Ascending aorta (tissue), 2 donors: Measurements from ENCODE around the gene TTC34. TPM values are rescaled to one million over a fixed set of nuclear protein-coding genes. Genes with fewer than 3 reads are reported as not detected.

ENCODE experiments used
- DNase-seq, 2 donors: peaks; one replicate each; pipeline ENCODE4 v3.0.0-alpha.2; 2019; ENCODE audit warnings: low spot score in 2 of 2
- H3K27ac ChIP-seq, 2 donors: fragments of 200-600 bp; sonication (generic); one replicate each; pipeline ENCODE4 v1.5.1; 2016 to 2017; ENCODE audit warnings: mild to moderate bottlenecking in 1 of 2
- H3K27me3 ChIP-seq: fragments of 200-600 bp; sonication (generic); one replicate; pipeline ENCODE4 v1.5.1; 2017
- H3K36me3 ChIP-seq, 2 donors: fragments of 200-600 bp; sonication (generic); one replicate each; pipeline ENCODE4 v1.5.1; 2016
- H3K4me1 ChIP-seq, 2 donors: fragments of 200-600 bp; sonication (generic); one replicate each; pipeline ENCODE4 v1.5.1; 2016 to 2017; ENCODE audit warnings: mild to moderate bottlenecking in 1 of 2
- H3K4me3 ChIP-seq, 2 donors: fragments of 200-600 bp; sonication (generic); one replicate each; pipeline ENCODE4 v1.5.1; 2016 to 2017; ENCODE audit warnings: mild to moderate bottlenecking in 1 of 2
- H3K9me3 ChIP-seq, 2 donors: fragments of 200-600 bp; sonication (generic); one replicate each; pipeline ENCODE4 v1.5.1; 2016
- CTCF ChIP-seq, 3 experiments: fragments of 200-600 bp in 2 of 3; fragments of 450-650 bp in 1 of 3; sonication (generic) in 2 of 3; IDR thresholded peaks; one replicate each; pipeline ENCODE4 v1.5.1; 2016 to 2019; ENCODE audit warnings: antibody characterized with exemption in 3 of 3, mild to moderate bottlenecking in 1 of 3, moderate library complexity in 1 of 3
- intact Hi-C: fragments of 100-400 bp; cut with DNase I; formaldehyde crosslinking; loops from one replicate; pipeline ENCODE4 v1.15.1; 2023
- total RNA-seq: library from RNA; depleted of rRNA; stranded (reverse); fragments of >200 nt; gene quantifications from one replicate; pipeline ENCODE4 v1.1.0, GENCODE V29; 2016

The TTC34 gene
- total RNA-seq, 1 donor from 2014 or later = 0.75 TPM

- peak overlapping the region; percentile 74 to 86 for H3K4me3 ChIP-seq
- H3K27me3 ChIP-seq = no peaks in the 10 kb centered on the region
- H3K27ac ChIP-seq = no peak overlapping the region
- peaks cover under 1 to 3% of the 10 kb centered on the region in 2 donors for H3K9me3 ChIP-seq
- peaks cover 8 to 18% of the 10 kb centered on the region in 2 donors for H3K4me1 ChIP-seq
- no peak for TF ChIP-seq CTCF (IDR thresholded peaks at IDR 0.05)
- peak in 1 of 2 donors; percentile 60 for DNase-seq
- intact Hi-C loops = loop anchor here (2.0 kb wide), 3 partner anchors 55 to 229 kb away; partner anchors contain the start of genes PANK4, PEX10 and PRXL2B
- no peaks in the 10 kb centered on the region for H3K36me3 ChIP-seq
These were observed 159.9 kb downstream of the TTC34 start for GRCh38 chr1:2641381-2642130.

GRCh38 chr1:2640626-2641025 lies 160.9 kb downstream of the TTC34 start:
- intact Hi-C loops = no loop called here
- H3K4me1 ChIP-seq = peaks cover 8 to 18% of the 10 kb centered on the region in 2 donors
- no peak overlapping the region for H3K27ac ChIP-seq
- no peak for TF ChIP-seq CTCF (IDR thresholded peaks at IDR 0.05)
- no peaks in the 10 kb centered on the region for H3K27me3 ChIP-seq
- H3K9me3 ChIP-seq = no peaks in the 10 kb centered on the region
- H3K4me3 ChIP-seq = no peak overlapping the region
- DNase-seq = peak in 1 of 2 donors; percentile 39
- no peaks in the 10 kb centered on the region for H3K36me3 ChIP-seq

- intact Hi-C loops = no loop called here
- H3K4me3 ChIP-seq = no peak overlapping the region
- no peaks in the 10 kb centered on the region for H3K36me3 ChIP-seq
- H3K27me3 ChIP-seq = no peaks in the 10 kb centered on the region
- H3K4me1 ChIP-seq = peaks cover 8 to 18% of the 10 kb centered on the region in 2 donors
- TF ChIP-seq CTCF (IDR thresholded peaks at IDR 0.05) = no peak
- no peak overlapping the region for H3K27ac ChIP-seq
- no peaks in the 10 kb centered on the region for H3K9me3 ChIP-seq
- peak in 1 of 2 donors; percentile 41 for DNase-seq
These were observed 161.6 kb downstream of the TTC34 start for GRCh38 chr1:2639607-2640521.

GRCh38 chr1:2639203-2639602 lies 162.3 kb downstream of the TTC34 start:
- peak in 1 of 2 donors; percentile 52 for DNase-seq

More at GRCh38 chr1:2639203-2639602, 162.3 kb downstream of the TTC34 start:
- H3K9me3 ChIP-seq = no peaks in the 10 kb centered on the region
- no peak for TF ChIP-seq CTCF (IDR thresholded peaks at IDR 0.05)
- H3K27me3 ChIP-seq = no peaks in the 10 kb centered on the region
- H3K27ac ChIP-seq = no peak overlapping the region
- H3K4me1 ChIP-seq = peaks cover 8 to 18% of the 10 kb centered on the region in 2 donors
- no peaks in the 10 kb centered on the region for H3K36me3 ChIP-seq
- no peak overlapping the region for H3K4me3 ChIP-seq
- intact Hi-C loops = no loop called here
